CD4-positive, alpha-beta T cell treated with Interleukin-4 for 4 hours (primary cell): ENCODE measurements around the gene SLC35F1.

Experiments
- DNase-seq: peaks from one replicate; pipeline ENCODE4 v3.0.0-alpha.2; 2020

The SLC35F1 gene

DNA sequence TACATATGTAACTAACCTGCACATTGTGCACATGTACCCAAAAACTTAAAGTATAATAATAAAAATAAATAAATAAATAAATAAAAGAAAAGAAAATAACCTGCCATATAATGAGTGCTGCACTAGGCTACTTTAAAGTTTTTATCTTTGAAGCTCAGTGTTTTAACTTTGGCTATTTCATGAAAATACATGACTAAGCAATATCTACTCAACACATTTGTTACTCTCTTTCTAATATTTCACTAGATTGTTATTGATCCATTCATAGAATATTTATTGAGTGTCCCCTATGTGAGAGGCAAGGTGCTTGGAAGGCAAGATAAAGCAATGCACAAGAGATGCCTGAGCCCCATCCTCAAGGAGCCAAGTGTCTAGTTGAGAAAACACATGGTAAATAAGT lies 221.7 kb downstream of the SLC35F1 start:
- DNase-seq, result no peak

DNA sequence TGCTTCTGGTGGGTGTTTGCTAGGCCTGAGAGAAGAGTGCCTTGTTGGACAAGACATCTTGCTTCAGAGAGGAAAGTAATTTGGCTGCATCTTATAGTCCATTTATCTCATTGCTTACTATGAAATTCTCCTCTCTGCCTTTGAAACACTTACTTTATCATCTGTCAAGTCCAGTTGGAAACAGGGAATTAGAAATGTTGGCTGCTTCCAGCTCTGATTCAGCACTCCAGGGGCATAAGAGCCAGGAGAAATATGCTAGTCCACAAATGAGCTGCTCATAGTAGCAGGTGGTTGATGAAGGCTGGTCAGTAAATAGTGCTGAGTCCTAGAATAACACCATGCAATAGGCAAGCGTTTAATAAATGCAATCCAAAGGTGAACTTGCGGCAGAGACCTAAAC lies 227.1 kb downstream of the SLC35F1 start:
- no peak for DNase-seq

DNA sequence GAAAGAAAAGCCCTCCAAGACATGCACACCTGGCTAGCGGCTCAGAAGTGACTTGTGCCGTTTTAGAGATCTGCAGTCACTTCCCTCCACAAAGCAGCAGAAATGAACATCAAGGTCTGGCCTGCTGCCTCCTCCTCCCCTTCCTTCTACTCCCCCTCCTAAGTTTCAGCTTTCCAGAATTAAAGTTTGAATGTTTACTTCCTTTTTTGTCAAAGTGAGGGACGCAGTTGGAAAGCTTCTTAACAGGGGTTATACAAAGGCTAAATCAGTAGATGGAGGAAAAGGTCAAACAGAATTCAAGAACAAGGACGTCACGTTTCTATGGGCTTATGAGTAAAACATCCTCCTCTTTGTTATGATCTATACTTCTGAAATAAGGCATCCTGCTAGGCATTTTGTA lies 227.7 kb downstream of the SLC35F1 start:
- DNase-seq, result no peak

DNA sequence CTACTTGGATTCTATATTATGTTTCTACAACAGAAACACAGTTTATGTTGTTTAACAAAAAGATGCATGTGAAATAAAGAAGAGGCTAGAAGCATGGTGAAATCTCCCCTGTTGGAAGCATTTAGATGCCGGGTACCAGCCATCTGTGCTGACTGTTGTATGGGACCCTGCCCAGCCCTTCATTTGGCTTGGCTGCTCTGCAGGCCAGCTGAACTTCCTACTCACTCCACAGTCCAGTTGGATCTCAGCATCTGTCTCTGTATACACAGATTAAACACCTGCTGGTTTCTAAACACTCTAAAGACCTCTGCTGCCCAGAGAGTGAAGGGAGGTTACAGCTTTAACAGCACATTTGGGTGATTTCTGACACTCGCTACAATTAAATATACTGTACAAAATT lies 228.3 kb downstream of the SLC35F1 start:
- no peak for DNase-seq

DNA sequence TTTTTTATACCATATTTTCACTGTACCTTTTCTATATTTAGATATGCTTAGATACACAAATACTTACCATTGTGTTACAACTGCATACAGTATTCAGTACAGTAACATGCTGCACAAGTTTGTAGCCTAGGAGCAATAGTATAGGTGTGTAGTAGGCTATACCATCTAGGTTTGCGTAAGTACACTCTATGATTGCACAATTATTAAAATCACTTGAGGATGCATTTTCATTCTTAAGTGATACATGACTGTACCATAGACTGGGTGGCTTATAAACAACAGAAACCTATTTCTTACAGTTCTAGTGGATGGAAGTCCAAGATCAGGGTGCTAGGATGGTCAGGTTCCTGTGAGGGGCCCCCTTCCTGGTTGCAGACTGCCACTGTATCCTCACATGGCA lies 234.1 kb downstream of the SLC35F1 start:
- DNase-seq, result no peak

DNA sequence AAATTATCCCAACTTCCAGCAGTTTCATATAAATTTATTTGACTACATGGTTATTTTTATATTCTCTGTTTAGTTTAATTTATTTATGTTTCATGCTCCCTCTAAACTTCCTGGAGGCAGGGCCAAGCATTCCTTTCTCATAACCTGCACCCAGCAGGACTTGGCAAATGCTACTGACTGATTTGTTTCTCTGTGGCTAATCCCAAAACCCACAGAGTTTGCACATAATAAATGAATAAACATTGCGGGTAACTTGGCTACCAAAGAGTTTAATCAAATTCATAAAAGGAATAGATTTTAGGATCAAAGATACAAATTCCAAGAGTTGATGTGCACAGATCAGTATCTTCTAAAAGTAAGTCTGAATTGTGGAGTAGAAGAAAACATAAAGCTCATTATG lies 239.5 kb downstream of the SLC35F1 start:
- no peak for DNase-seq

DNA sequence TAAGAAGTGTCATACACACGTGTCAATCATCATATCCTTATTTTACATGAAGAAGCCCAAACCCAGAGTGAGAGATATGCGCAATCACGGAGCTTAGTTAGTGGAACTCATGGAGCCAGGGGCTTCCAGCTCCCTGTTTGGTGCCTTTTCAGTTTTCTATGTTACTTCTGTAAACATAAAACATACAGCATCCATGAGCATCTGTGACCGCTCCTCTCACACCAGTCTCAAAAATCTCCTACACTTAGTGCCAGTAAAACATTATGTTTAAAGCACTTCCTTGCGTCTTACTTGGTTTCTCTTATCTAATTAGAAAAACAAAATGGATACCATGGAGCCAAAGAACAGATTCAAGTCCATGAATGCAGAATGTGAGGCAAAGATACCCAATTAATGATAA lies 240.4 kb downstream of the SLC35F1 start:
- no peak for DNase-seq

DNA sequence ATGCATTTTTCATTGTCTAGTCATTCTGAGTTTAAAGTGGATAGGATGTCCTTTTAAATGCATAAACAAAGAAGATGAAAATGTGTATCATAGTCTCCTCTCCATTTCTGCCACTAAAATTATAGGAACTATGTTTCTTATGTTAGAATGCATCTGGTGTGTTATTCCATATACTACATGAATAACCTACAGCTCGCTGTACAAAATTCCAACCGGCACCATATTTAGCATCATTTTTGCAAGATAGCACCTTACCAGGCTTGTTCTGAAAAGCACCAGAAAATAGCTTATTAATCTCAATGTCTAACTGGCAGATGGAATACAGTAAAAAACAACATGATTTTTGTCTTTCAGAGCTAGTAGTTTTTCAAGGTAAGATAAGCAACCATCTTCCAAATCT lies 241.5 kb downstream of the SLC35F1 start:
- no peak for DNase-seq

DNA sequence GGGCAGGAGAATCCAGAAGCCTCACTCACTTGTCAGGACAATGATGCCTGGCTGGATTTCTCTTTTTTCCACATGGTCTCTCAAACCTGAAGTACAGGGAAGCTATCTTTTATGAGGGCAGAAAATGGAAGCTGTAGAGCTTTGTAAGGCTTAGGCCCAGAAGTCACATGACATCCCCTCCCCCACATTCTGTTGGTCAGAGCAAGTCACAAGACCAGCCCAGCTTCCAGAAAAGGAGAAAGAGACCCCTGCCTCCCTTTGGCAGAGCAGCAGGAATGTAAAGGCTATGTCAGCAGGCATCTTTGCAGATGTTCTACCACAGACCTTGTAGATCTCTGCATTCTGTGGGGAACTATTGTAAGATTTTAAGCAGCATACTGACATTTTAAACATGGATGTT lies 245.5 kb downstream of the SLC35F1 start:
- no peak for DNase-seq

DNA sequence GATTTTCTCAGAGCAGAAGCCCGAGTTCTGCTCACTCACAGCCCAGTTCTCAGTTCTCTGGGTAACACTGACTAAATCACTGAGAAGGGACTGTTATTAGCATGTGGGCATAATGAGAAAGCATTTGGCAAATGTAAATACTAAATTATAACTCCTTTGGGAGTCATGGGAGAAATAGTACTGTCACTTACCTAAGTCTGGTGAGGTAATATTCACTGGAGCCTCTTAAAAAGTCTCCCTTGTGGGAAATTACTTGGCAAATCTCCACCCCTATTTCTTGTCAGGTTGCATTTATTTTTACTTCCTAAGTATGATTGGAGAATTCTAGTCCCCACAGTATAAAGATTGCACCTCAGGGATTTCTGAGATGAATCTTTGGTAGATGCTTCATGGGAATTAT lies 254.3 kb downstream of the SLC35F1 start:
- DNase-seq, result no peak

DNA sequence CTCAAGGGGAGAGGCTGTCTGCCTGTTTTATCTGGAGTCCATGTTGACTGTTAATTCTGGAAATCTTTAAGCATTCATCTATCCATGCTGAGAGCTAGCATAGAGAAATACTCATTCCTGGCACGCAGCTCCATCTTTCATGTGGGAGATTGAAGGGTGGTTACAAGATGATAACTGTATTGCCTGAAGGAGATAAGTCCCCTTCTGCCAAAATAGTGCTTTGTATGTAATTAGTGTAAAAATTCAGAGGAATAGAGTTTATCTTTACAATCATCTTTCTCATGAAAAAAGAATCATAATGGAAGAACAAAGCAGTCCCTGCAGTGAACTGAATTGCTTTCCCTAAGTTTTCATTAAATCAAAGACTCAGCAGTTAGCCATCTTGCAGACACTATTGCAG lies 256.5 kb downstream of the SLC35F1 start:
- no peak for DNase-seq

DNA sequence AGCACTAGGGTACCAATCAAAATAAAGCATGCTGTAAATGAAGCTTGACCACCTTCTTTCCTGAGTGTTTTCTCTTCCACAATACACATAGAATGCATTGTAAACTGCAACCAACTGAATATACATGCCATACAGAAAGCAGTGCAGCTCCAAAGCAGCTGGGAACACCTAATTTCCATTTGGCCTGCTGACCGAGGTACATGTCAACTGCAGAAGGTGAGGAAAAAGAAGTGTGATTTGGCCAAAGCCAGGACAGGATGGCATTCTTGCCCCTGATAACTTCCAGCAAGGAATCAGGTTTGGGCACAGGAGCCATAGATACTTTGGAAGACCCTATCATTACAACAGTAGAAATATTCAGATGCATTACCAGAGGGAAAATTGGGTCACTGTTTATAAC lies 258.4 kb downstream of the SLC35F1 start:
- DNase-seq, result no peak

DNA sequence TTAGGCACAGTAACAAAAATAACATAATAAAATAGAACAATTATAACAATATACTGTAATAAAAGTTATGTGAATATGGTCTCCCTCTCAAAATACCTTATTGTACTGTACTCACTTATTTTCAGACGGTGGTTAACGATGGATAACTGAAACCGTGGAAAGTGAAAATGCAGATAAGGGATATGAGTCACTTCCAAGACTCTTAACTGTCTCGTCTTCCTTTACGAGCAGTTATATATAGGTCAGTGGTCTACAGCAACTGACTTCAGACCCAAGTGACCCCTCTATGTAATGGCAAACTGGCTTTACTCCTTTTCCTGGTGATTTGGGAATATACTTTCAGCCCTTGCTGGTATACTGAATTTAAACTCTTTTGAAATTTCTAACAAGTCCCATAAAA lies 261.4 kb downstream of the SLC35F1 start:
- no peak for DNase-seq

DNA sequence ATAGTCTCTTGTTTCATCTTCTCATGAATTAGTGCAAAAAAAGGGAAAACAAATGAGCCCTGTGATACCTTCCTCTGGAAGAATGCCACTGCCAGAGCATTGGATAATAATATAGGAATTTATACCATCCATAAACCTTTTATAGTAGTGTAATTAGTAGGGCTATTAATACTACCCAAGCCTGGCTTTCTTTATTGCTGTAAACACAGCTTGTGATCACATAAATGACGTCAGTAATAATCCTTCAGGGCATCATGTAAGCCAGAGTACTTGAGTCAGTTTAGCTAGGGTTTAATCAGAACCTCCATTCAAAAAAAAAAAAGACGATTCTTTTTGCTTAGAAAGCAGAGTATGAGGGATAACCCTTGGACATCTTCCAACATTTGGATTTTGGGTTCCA lies 264.8 kb downstream of the SLC35F1 start:
- DNase-seq, result no peak

DNA sequence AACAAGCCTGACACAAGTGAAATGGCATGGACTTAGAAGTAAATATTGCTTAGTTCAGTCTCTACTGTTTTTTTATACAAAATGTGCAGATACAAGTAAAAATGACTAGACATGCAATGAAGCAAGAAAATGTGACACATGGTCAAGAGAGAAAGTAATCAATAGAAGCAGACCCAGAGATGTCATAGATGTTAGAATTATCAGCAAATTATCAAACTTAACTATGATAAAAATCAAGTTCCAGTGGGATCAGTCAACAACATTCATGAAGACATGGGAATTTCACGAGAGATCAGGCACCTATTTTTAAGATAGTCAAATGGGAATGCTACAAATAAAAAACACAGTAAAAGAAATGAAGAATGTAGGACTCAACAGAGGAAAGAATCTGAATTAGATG lies 267.0 kb downstream of the SLC35F1 start:
- DNase-seq, result no peak

DNA sequence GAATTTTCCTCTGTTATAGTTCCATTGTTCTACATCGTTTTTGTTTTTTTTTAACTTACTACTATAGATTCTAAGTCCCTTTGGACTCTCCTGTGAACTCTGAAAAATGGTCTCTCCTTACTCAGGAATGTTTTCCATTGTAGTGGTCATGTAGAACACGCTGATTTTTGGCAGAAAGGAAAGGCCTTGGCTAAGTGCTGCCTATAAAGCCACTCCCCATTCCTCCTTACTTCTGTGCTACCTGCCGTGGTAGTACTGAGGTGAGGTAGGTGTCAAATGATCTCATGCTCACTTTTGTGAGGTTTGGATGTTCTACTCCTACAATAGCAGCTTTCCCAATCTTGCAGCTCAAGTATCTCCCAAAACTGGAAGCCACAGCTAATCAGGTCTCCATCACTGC lies 270.7 kb downstream of the SLC35F1 start:
- no peak for DNase-seq

DNA sequence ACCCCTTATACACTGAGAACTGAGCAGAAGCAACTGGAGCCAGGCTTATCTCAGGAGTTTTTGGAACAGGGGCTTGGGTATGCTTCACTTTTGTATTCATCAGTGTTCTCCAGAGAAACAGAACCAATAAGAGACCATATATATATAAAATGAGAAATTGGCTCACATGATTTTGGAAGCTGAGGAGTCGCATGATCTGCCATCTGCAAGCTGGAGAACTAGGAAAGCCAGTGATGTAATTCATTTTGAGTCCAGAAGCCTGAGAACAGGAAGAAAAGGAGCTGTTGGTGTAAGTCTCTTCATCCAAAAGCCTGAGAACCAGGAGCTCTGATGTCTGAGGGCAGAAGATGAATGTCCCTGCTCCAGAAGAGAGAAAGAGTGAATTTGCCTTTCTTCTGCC lies 272.0 kb downstream of the SLC35F1 start:
- DNase-seq, result no peak

DNA sequence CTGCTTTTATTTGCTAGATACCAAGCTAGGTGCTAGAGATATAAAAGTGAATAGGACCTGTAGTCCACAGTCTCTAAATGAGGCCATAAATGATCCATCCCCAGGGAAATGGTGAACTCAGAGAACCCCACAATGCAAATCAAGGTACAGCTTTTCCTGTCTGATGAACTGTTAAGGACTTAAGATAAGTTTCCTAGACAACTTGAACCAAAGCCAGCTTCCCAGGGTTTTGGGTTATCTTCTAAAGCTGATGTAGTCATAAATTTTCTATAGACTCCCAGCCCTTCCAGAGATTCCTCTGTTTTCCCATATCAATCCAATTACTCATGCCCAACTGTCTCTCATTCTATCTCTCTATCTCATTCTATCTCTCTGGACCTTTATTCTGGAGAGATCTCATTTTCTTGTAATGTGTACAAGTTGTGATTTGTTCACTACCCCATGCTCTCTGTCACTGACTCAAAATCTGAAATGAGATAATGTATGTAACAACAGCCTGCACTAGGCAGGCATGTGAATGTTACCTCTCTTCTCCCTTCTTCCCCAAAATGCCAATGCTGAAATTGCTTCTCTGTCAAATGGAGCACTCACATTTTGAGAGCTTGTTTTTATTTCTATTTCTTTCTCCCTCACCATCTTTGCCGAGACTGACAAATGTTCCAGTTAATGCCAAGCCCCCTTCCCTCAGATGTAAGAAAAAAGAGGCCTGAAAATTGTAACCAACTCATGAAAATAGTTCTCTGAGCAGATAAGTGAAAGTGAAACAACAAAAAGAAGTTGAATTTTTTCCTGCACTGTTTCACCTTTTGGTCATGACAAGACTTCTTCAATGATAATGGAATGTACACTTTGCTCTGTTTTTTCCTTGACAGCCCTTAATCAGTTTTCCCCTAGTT lies 279.9 kb downstream of the SLC35F1 start:
- no peak for DNase-seq

DNA sequence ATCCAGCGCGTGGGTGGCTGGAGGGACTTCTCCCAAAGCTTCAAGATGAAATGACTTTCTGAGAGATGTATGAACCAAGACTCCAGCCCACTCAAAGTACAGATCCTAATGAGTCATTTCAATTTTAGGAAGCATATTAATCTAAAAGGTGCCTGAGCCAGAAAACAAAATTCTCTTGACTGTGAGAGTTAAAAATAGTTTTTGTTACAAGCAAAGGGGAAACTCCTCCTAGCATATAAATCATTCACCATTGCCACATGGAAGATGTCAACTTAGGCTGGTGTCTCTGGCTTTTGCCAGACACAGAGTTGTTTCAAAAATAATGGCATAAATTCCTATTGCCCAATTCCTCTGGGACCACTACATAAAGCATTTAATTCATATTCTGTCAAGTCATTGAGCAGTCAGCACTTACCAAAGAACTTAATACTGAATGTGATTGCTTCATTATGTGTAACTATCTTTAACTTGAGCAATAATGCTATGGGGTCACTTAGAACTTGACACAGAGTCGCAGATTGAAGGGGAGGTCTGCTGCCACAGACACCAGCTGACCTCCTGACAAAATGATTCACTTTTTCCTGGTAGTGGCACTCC lies 280.6 kb downstream of the SLC35F1 start:
- DNase-seq, result no peak

DNA sequence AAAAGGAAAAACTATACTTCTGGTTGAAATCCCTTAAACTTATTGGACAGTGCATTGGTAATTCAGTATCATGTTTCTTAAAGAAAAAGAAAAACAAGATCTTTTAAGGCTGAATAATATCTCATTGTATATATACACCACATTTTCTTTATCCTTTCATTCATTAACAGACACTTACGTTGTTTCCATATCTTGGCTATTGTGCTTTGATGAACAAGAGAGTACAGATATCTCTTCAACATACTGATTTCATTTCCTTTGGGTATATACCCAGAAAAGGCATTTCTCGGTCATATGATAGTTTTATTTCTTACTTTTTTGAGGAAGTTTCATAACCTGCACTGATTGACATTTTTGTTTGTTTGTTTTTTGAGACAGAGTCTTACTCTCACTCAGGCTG lies 281.5 kb downstream of the SLC35F1 start:
- no peak for DNase-seq

DNA sequence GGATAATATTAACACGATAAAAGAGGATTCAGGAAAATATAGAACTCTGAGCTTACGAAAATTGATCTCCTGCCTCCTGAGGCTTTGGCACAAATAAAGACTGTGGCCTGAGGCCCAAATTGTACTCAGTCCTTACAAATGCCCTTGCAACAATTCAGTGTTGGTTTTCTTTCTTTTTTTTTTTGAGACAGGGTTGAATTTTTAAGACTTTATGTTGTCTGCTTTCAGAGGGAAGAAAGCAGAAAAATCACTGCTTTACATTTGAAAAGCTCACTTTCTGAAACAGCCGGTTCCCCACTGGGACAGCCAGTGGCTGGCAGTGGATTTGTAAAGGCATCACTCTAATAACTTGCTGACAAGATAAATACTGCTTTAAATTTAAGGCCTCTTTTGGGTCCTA lies 290.5 kb downstream of the SLC35F1 start:
- no peak for DNase-seq

DNA sequence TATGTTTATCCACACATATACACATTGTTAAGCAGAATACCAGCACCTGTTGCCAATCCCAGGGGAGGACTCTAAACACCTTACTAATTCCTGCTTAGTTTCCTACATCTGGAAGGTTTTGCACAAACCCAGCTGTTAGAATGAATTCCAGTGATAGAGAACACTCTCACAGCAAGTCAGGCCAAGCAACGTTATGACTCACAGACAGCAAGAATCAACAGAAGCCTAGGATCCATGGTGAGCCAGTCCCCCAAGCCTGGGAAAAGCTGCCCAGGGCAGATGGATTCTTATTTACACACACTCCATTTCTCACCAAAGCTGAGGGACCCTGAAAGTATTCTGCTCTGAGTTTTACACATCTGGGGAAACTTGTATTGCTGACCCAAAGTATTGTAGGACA lies 291.7 kb downstream of the SLC35F1 start:
- DNase-seq, result no peak

DNA sequence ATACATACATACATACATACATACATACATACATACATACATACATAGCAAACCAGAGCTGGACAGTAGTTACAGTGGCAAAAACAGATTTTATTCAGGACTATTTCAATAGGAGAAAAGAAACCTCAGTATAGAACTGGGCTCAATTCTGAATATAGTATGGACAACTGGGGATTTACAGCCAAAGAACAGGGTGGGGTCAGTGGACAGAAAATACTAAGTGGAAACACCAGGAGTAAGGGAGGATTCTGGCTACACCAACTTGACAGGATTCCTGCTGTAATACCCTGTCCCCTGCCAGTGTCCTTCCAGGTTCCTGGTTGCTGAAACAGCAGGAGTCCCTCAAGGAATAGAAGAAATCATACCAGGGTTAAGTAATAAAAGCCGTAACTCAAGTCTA lies 293.1 kb downstream of the SLC35F1 start:
- no peak for DNase-seq

DNA sequence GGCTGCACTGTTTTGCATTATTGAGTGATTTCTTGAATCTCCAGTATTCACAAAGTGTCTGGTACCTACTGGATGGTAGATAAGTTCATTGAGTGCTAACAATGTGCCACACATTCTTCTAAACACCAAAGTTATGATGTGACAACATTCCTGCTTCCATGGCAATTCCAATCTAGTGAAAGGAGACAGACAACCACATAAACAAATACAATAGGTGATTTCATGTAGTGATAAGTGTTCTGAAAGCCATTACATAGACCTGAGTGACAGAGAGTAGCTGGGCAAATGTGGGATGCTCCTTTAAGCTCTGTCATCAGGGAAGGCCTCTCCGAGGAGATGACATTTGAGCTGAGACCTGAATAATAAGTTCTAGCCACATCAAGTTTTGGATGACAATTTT lies 295.5 kb downstream of the SLC35F1 start:
- DNase-seq, result no peak

DNA sequence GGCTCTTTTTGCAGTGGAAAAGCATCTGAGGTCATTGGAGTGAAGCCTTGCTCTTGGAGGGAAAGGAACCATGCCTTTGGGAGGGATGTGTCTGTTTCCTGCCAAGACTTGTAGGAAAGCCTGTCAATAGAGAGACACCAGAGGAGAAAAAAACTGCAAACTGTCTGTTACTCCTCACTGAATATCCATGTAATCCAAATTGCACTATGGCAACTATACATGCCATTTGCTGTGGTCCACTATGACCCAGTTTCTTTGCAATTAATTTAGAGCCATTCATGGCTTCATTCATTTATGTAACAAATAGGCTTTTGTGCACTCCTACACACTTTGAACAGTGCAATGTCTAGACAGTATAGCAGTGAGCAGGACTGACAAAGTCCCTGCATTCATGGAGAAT lies 296.5 kb downstream of the SLC35F1 start:
- DNase-seq, result no peak
